Erythroblast (primary cell): ENCODE results near the gene HMGB4.

ENCODE experiments used
- GATA1 ChIP-seq: IDR thresholded peaks from 2 replicates; pipeline ENCODE4 v1.6.1; 2011; ENCODE audit warnings: low read depth, mild to moderate bottlenecking, control low read depth, low read length, moderate library complexity
- POLR2A ChIP-seq: IDR thresholded peaks from 2 replicates; pipeline ENCODE4 v1.6.1; 2011; ENCODE audit warnings: mild to moderate bottlenecking, low read length

DNA sequence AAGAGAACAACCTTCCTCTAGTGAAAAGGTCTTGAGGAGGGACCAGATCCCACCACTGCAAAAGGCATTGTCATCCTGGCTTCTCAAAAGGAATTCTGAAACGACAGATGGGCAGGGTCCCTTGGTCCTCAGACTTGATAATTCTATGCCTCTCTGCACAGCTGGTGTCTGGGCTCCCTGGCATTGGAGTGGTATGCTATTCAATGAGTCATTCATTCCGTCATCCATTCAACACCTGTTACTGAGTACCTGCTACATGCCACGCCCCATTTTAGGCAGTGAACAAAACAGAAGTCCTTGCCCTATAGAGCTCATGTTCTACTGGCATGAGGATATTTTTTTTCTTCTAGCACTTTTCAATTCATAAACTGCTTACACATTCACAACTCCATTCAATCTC, 45.8 kb upstream of the HMGB4 start:
- TF ChIP-seq POLR2A (no peak), GATA1 (no peak)
